AG04449 (cell line): ENCODE measurements around the gene OR6C65.
"Not testable (repeated sequence)": the region's sequence is repeated elsewhere in the genome, so short reads cannot be mapped to it uniquely, and the experiment has no call there.

ENCODE experiments used
- CTCF ChIA-PET: fragments of 350-600 bp; formaldehyde crosslinking; extraction: SDS; loops from one replicate; lab custom pipeline; 2021; ENCODE audit warnings: antibody characterized with exemption; lab: Yijun Ruan, JAX
- POLR2A ChIA-PET: fragments of 400-600, 350-600 bp; formaldehyde crosslinking; extraction: SDS; loops from one replicate; lab custom pipeline; 2020; ENCODE audit warnings: antibody characterized with exemption, inconsistent platforms; lab: Yijun Ruan, JAX
- DNase-seq: peaks from one replicate; pipeline ENCODE4 v3.0.0-alpha.2; 2010; ENCODE audit warnings: low read depth, low spot score
- H3K4me3 ChIP-seq: 2 replicates; pipeline ENCODE4 v1.5.1; 2011; ENCODE audit warnings: low read depth, mild to moderate bottlenecking, control low read depth, low read length
- CTCF ChIP-seq: IDR thresholded peaks from one replicate; pipeline ENCODE4 v1.5.1; 2011; ENCODE audit warnings: mild to moderate bottlenecking, moderate library complexity, low read length, control low read depth, inconsistent platforms; ENCODE audit not compliant: insufficient read depth; ENCODE audit errors: missing control alignments

OR6C65 gene

GRCh38 chr12:55400229-55400628 lies at the start of gene OR6C65:
OR6C65 (plus strand) TSS chr12:55400529; CDS start chr12:55400529, 0 bp downstream.
- TF ChIP-seq CTCF: no peak
- ChIA-PET CTCF (no interaction called here), POLR2A (no interaction called here)
- no peak for DNase-seq
- H3K4me3 ChIP-seq: no peak within 1 kb of the TSS

DNA sequence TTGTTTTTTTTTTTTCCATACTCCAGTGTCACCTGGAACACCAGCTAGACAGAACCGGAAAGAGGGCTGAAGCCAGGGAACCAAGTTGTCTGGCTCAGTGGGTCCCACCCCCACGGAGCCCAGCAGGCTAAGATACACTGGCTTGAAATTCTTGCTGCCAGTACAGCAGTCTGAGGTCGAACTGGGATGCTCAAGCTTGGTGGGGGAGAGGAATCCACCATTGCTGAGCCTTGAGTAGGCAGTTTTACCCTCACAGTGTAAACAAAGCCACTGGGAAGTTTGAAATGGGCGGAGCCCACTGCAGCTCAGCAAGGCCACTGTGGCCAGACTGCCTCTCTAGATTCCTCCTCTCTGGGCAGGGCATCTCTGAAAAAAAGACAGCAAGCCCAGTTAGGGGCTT lies 45.0 kb upstream of the OR6C65 start:
- CTCF ChIA-PET, H3K4me3 ChIP-seq, POLR2A ChIA-PET, DNase-seq: not testable (repeated sequence)

- POLR2A ChIA-PET: no interaction called here
These were observed 37.7 kb upstream of the OR6C65 start, which contains the start of gene OR6C75 for GRCh38 chr12:55362675-55363074. OR6C75 (plus strand) TSS chr12:55362975; CDS start chr12:55365111, 2,136 bp downstream.

GRCh38 chr12:55365086-55365485 lies 35.2 kb upstream of the OR6C65 start:
- no peak for DNase-seq
- POLR2A ChIA-PET: no interaction called here
- CTCF ChIA-PET: no interaction called here
- no peak for TF ChIP-seq CTCF
- no peak overlapping the region for H3K4me3 ChIP-seq

More at GRCh38 chr12:55362675-55363074, 37.7 kb upstream of the OR6C65 start, which contains the start of gene OR6C75:
- TF ChIP-seq CTCF: no peak
- no peak within 1 kb of the TSS for H3K4me3 ChIP-seq
- DNase-seq: no peak
- CTCF ChIA-PET: no interaction called here

GRCh38 chr12:55372521-55372920 lies 27.8 kb upstream of the OR6C65 start:
- no peak overlapping the region for H3K4me3 ChIP-seq
- POLR2A ChIA-PET: no interaction called here
- no peak for DNase-seq
- CTCF ChIA-PET: no interaction called here
- TF ChIP-seq CTCF: no peak

DNA sequence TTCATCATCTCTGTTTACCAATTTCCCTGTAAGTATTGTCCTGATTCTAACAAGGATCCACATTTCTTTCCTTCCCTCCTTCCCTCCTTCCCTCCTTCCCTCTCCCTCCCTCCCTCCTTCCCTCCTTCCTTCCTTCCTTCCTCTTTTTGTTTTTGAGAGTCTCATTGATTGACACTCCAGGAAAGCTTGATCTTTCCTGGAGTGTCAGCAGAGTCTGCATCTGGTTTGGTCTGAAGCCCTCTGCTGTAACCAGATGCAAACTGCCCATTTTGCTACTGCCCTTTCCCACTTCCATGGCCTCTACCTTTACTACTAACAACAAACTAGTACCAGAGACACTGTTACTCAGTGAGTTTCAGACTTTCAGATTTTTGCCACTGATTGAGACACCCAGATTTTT lies 14.4 kb upstream of the OR6C65 start:
- POLR2A ChIA-PET: no interaction called here
- CTCF ChIA-PET: no interaction called here
- no peak for TF ChIP-seq CTCF
- H3K4me3 ChIP-seq: no peak overlapping the region
- no peak for DNase-seq
